OCI-LY1 (cell line): ENCODE results near the gene CACNA2D3.

ENCODE experiments used
- H2AFZ ChIP-seq: fragments of 200-600 bp; sonication (generic), shearing (Covaris generic); 2 replicates; pipeline ENCODE4 v1.6.0; 2014; ENCODE audit warnings: antibody characterized with exemption, mild to moderate bottlenecking, low read length
- H3F3A ChIP-seq: fragments of 200-600 bp; sonication (generic), shearing (Covaris generic); 2 replicates; pipeline ENCODE4 v1.6.0; 2014; ENCODE audit warnings: mild to moderate bottlenecking, antibody characterized with exemption, low read length, moderate library complexity; ENCODE audit not compliant: insufficient read depth
- H3K27ac ChIP-seq: fragments of 200-600 bp; sonication (generic); 2 replicates; pipeline ENCODE4 v1.5.1; 2014; ENCODE audit warnings: low read length, mixed run types, mild to moderate bottlenecking, low read depth; ENCODE audit not compliant: poor library complexity, severe bottlenecking
- H3K27me3 ChIP-seq: fragments of 200-600 bp; sonication (generic); 2 replicates; pipeline ENCODE4 v1.6.0; 2014; ENCODE audit warnings: antibody characterized with exemption, mild to moderate bottlenecking, low read length, moderate library complexity; ENCODE audit not compliant: insufficient read depth
- H3K36me3 ChIP-seq: fragments of 200-600 bp; sonication (generic); 2 replicates; pipeline ENCODE4 v1.6.1; 2014; ENCODE audit warnings: mild to moderate bottlenecking, antibody characterized with exemption, low read length, moderate library complexity, mixed read lengths; ENCODE audit not compliant: insufficient read depth
- H3K4me1 ChIP-seq: fragments of 200-600 bp; sonication (generic); 2 replicates; pipeline ENCODE4 v1.5.1; 2014; ENCODE audit warnings: mild to moderate bottlenecking, low read length, moderate library complexity; ENCODE audit not compliant: insufficient read depth, severe bottlenecking
- H3K4me2 ChIP-seq: fragments of 200-600 bp; sonication (generic), shearing (Covaris generic); 2 replicates; pipeline ENCODE4 v1.6.1; 2014; ENCODE audit warnings: low read length
- H3K4me3 ChIP-seq: fragments of 200-600 bp; sonication (generic); 2 replicates; pipeline ENCODE4 v1.5.1; 2014; ENCODE audit warnings: low read length, low read depth, mild to moderate bottlenecking, mixed read lengths; ENCODE audit not compliant: poor library complexity, severe bottlenecking
- H3K79me2 ChIP-seq: fragments of 200-600 bp; shearing (Covaris generic); 2 replicates; pipeline ENCODE4 v1.6.1; 2016; ENCODE audit warnings: mixed run types, low read length, mixed read lengths; ENCODE audit not compliant: insufficient read depth
- H3K9ac ChIP-seq: fragments of 200-600 bp; sonication (generic), shearing (Covaris generic); 2 replicates; pipeline ENCODE4 v1.6.1; 2014; ENCODE audit warnings: mild to moderate bottlenecking, low read length, mixed read lengths
- H3K9me2 ChIP-seq: fragments of 200-600 bp; sonication (generic), shearing (Covaris generic); 2 replicates; pipeline ENCODE4 v1.6.1; 2014; ENCODE audit warnings: low read depth, mild to moderate bottlenecking, low read length, mixed read lengths
- H3K9me3 ChIP-seq: fragments of 200-600 bp; shearing (Covaris generic); 2 replicates; pipeline ENCODE4 v1.6.1; 2014; ENCODE audit warnings: low read length, mixed read lengths
- H4K20me1 ChIP-seq: fragments of 200-600 bp; sonication (generic), shearing (Covaris generic); 2 replicates; pipeline ENCODE4 v1.6.0; 2016; ENCODE audit warnings: mild to moderate bottlenecking, low read length; ENCODE audit not compliant: insufficient read depth
- CTCF ChIP-seq: fragments of 200-600 bp; sonication (generic), shearing (Covaris generic); IDR thresholded peaks from 2 replicates; pipeline ENCODE4 v1.5.1; 2017; ENCODE audit warnings: mild to moderate bottlenecking, antibody characterized with exemption, low read length, moderate library complexity, mixed read lengths
- EZH2 ChIP-seq: fragments of 200-600 bp; sonication (generic), shearing (Covaris generic); IDR thresholded peaks from 2 replicates; pipeline ENCODE4 v1.8.0; 2017; ENCODE audit warnings: borderline replicate concordance, mixed run types, mild to moderate bottlenecking, antibody characterized with exemption, low read length, moderate library complexity, mixed read lengths

The CACNA2D3 gene

GRCh38 chr3:54994111-54994513 is 871.8 kb downstream of the CACNA2D3 start:
- no peaks in the 10 kb centered on the region for H3F3A ChIP-seq
- H3K4me2 ChIP-seq = no peak overlapping the region
- H3K27me3 ChIP-seq = no peaks in the 10 kb centered on the region
- H3K4me3 ChIP-seq = no peak overlapping the region
- no peaks in the 10 kb centered on the region for H4K20me1 ChIP-seq
- no peak overlapping the region for H3K27ac ChIP-seq
- H3K9ac ChIP-seq = no peak overlapping the region
- TF ChIP-seq CTCF = no peak
- no peak for TF ChIP-seq EZH2
- no peaks in the 10 kb centered on the region for H3K36me3 ChIP-seq
- H3K4me1 ChIP-seq = no peaks in the 10 kb centered on the region
- H3K9me2 ChIP-seq = no peaks in the 10 kb centered on the region
- H3K79me2 ChIP-seq = no peaks in the 10 kb centered on the region
- no peak overlapping the region for H2AFZ ChIP-seq
- no peaks in the 10 kb centered on the region for H3K9me3 ChIP-seq

GRCh38 chr3:54999159-54999558 is 876.8 kb downstream of the CACNA2D3 start:
- Histone ChIP-seq H4K20me1 (no peaks in the 10 kb centered on the region), H3F3A (no peaks in the 10 kb centered on the region), H2AFZ (no peak overlapping the region), H3K27ac (no peak overlapping the region), H3K4me1 (no peaks in the 10 kb centered on the region), H3K9me3 (no peaks in the 10 kb centered on the region), H3K27me3 (no peaks in the 10 kb centered on the region), H3K9ac (no peak overlapping the region), H3K4me2 (no peak overlapping the region), H3K79me2 (no peaks in the 10 kb centered on the region), H3K4me3 (no peak overlapping the region), H3K9me2 (no peaks in the 10 kb centered on the region), H3K36me3 (no peaks in the 10 kb centered on the region)
- TF ChIP-seq CTCF (peak; percentile 35), EZH2 (no peak)

GRCh38 chr3:54999811-55000210 is 877.5 kb downstream of the CACNA2D3 start:
- H3K4me3 ChIP-seq = no peak overlapping the region
- H3K27me3 ChIP-seq = no peaks in the 10 kb centered on the region
- no peaks in the 10 kb centered on the region for H3K9me2 ChIP-seq
- no peak overlapping the region for H3K4me2 ChIP-seq
- H3K9me3 ChIP-seq = no peaks in the 10 kb centered on the region
- H3K27ac ChIP-seq = no peak overlapping the region
- no peaks in the 10 kb centered on the region for H3F3A ChIP-seq
- no peaks in the 10 kb centered on the region for H3K4me1 ChIP-seq
- no peak overlapping the region for H3K9ac ChIP-seq
- TF ChIP-seq EZH2 (no peak), CTCF (no peak)
- no peaks in the 10 kb centered on the region for H4K20me1 ChIP-seq
- H3K36me3 ChIP-seq = no peaks in the 10 kb centered on the region
- no peak overlapping the region for H2AFZ ChIP-seq
- no peaks in the 10 kb centered on the region for H3K79me2 ChIP-seq
